OCI-M2 (cell line): ENCODE data around the gene GUSB.

ENCODE experiments used
- DNase-seq: peaks from one replicate; lab custom pipeline; 2025; ENCODE audit not compliant: unreplicated experiment; lab: John Stamatoyannopoulos, UW

The GUSB gene

DNA sequence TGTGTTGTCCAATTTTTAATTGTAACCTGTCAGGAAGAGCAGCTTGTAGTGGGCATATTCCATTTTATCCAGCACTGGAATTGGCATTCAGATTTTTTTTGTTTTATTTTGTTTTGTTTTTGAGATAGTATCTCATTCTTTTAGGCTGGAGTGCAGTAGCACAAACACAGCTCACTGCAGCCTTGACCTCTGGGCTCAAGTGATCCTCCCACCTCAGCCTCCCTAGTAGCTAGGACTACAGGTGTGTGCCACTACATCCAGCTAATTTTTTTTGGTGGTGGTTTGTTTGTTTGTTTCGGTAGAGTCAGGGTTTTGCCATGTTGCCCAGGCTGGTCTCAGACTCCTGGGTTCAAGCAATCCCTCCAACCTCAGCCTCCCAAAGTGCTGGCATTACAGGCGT lies 44.7 kb downstream of the GUSB start:
- no peak for DNase-seq

- DNase-seq, result no peak
Measured at GRCh38 chr7:65931685-65932084, 50.3 kb downstream of the GUSB start.

DNA sequence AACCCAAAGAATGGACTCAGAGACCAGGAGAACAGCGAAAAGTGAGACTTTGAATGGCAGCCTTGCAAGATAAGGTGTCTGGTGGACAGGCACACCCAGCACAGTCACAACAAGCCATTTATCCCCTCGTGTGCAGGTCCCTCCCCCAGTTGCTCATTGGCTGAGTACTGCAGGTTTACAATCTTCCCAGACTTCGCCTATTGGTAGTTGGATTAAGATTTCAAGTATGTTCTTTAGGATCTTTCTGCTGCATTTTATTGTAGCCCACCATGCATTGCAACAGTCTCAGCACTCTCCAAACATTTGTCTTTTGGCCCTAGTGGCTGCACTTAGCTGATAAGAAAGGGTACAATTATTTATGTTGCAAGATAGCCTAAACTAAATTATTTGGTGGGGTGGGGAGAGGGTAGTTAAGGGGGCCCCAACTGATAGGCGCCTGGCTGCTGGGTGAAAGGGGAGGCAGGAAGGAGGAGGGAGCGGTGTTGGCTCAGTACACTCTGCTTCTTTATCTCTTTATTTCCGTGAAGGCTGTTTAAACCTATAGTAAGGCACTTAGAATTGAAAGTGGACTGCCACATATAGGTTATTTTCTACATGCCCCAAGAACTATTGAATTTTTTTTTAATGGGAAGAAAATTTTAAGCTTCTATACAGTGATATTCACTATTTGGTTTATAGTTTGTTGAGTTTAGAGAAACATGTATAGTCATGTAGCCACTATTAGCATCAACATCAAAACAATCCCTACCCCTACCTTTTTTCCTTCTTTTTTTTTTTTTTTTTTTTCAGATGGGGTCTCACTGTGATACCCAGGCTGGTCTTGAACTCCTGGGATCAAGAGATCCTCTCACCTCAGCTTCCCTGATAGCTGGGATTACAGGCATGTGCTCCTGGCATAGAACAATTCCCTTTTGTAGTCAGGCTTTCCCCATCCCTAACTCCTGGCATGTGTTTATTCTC lies 54.2 kb downstream of the GUSB start:
- DNase-seq, result peak; percentile 60

GRCh38 chr7:65926588-65926987 lies 55.4 kb downstream of the GUSB start:
- no peak for DNase-seq

DNA sequence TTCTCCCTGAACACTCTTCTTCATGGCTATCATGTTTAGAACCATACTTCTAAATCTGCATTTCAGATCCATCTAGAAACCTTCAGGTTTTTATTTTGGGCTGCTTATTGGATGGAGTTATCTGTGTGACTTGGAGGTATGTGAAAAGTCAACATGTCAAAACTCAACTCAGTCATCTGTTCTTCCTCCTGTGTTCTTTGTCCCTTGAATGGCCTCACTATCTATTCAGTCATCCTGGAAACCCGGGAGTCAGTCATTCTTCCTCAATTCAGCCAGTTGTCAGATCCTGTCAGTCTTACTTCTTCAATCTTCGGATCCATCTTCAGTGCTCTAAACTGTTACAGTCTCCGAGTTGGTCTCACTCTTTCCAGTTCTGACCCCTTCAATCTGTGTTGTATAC lies 57.0 kb downstream of the GUSB start:
- no peak for DNase-seq

DNA sequence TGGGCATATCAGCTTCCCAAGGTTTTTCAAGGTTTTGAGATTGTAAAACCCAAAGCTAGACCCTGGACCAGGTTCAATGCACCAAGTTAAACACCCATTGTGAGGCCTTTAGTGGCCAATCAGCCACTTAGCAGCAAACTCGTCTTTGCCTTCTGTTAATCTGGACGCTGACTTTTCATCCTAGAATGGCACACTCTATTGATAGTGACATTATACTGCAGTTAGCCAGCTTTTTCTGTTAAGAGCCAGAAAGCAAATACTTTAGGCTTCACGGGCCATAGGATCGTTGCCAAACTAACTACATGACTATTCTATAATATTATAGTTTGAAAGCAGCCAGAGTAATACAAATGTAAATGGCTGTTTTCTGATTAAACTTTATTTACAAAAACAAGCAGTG lies 57.8 kb downstream of the GUSB start:
- DNase-seq, result no peak

DNA sequence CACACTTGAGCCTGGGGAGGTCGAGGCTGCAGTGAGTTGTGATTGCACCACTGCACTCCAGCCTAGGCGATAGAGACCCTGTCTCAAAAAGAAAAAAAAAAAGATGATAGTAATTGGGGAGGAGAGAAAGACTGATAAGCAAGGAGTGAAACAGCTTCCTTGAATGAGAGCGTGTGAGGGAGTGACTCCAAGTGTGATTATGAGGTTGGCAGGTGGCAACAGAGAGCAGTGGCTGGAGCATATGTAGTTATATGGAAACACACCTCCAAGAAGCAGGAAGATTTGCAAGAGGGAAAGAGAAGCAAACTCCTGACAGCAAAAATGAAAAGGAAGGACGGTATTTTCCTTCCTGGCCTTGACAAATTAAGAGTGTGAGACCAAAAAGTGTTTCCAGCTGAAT lies 58.7 kb downstream of the GUSB start:
- no peak for DNase-seq

GRCh38 chr7:65915921-65916657 lies 65.9 kb downstream of the GUSB start:
- no peak for DNase-seq

DNA sequence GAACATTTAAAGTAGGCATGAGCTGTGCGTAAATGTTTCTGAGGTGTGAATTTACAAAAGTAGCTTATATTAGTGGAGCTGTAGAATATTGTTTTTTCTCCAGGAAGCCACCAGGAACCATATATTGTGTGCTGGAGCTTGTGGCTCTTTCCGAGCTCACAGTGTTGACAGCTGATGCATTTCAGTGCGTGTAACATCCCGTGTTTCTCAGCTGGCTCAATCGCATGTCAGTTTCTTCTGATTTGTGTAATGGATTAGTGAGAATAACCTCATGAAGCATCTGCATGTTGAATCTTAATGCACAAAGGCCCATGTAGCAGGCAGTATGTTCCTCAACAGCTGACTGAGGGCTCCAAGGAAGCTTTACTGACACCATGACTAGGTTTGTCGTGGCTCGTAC lies 69.8 kb downstream of the GUSB start:
- no peak for DNase-seq
